HEK293T (cell line): ENCODE data around the gene COL6A3.

Source experiments
- FOXM1 ChIP-seq: fragments of 450-650 bp; IDR thresholded peaks from 2 replicates; pipeline ENCODE4 v1.6.1; 2017; ENCODE audit warnings: mild to moderate bottlenecking, borderline replicate concordance
- HDGF ChIP-seq: fragments of 450-650 bp; IDR thresholded peaks from 2 replicates; pipeline ENCODE4 v1.6.1; 2017; ENCODE audit warnings: antibody characterized with exemption, borderline replicate concordance
- SP1 ChIP-seq: fragments of 450-650 bp; IDR thresholded peaks from 2 replicates; pipeline ENCODE4 v1.6.1; 2017

- TF ChIP-seq FOXM1, result no peak
- TF ChIP-seq HDGF, result no peak
- TF ChIP-seq SP1, result no peak
Measured at GRCh38 chr2:237384672-237385020, 29.3 kb downstream of the COL6A3 start.
